HG03469 (cell line): Measurements from ENCODE around the gene CCDC7.
"Not testable (repeated sequence)": the region's sequence is repeated elsewhere in the genome, so short reads cannot be mapped to it uniquely, and the experiment has no call there.

Experiments used
- ATAC-seq: cut with Tn5 transposase; IDR thresholded peaks from one replicate; pipeline ENCODE4 v1.9.1; 2021; ENCODE audit warnings: mild to moderate bottlenecking, moderate library complexity, moderate number of reproducible peaks; ENCODE audit not compliant: unreplicated experiment

Gene CCDC7

DNA sequence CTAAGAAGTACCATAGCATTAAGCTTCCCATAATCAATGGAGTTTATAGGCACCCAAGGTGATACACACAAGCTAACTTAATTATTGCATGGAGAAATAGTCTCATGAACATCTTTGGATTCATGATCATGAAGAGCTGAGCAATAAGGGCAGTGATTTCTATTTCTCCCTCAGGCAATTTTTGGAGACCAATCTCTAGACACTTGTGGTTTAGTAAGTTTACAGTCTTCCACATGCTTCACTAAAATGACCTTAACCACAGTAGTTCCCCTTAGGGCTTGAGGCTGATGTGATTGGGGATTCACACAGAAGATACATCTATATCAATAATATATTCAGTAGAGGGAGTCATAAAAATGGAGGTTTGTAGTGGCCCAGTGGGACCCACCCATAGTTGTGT, 241.2 kb downstream of the CCDC7 start:
- no peak for ATAC-seq

DNA sequence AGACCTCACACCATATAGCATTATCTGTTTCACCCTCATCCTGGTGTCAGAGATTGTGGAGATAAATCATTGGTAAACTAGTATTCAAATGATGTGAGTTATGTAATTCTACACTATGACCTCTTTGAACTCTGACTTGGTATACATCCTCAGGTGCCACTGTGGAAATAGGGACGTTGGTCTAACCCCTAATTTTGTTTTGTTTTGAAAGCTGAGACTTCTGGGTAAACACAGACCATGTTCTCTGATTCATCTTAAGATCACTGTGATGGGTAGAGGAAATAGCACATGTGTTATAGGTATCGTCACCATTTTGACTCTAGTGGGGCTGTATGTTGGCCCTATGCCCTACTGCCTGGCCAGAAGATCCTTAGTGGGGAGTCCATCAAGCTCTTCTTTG, 241.6 kb downstream of the CCDC7 start:
- no peak for ATAC-seq

DNA sequence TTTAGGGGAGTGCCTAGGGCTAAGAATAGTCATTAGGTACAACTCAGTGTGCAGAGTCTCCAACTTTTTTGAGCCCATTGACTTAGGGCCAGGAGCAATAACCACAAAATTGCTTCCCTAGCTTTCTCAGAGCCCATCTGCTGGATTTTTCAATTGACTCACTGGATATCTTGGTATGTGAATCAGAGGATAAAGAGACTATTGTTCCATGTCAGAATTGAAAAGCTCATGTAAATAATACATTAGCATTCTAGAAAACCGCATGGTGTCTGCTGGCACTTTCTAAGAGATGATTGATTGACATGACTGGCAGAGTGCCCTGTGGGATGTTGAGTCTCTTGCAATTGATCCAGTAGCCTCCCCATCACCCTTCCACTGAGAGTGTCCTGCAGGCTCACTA, 246.2 kb downstream of the CCDC7 start:
- no peak for ATAC-seq

DNA sequence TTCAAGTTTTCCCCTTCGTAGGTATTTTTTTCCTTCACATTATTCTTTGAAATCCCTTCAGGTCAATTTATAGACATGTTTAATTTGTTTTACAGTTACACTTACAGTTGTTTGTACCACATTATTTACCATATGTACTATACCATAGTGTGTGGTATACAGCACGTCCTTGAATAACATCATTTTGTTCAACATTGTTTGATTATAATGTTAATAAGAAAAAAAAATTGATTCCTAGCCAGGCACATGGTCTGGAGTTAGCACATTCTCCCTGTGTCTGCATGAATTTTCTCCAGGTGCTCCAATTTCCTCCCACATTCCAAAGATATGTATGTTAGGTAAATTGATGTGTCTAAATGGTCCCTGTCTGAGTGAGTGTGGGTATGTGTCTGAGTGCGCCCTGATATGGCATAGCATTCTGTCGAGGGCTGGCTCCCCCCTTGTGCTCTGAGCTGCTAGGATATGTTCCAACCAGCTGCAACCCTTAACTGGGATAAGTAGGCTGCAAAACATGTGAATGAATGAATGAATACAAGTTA, 247.6 kb downstream of the CCDC7 start:
- no peak for ATAC-seq

DNA sequence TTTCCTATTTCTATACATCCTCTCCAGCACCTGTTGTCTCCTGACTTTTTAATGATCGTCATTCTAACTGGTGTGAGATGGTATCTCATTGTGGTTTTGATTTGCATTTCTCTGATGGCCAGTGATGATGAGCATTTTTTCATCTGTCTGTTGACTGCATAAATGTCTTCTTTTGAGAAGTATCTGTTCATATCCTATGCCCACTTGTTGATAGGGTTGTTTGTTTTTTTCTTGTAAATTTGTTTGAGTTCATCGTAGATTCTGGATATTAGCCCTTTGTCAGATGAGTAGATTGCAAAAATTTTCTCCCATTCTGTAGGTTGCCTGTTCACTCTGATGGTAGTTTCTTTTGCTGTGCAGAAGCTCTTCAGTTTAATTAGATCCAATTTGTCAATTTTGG, 253.7 kb downstream of the CCDC7 start:
- ATAC-seq = not testable (repeated sequence)

DNA sequence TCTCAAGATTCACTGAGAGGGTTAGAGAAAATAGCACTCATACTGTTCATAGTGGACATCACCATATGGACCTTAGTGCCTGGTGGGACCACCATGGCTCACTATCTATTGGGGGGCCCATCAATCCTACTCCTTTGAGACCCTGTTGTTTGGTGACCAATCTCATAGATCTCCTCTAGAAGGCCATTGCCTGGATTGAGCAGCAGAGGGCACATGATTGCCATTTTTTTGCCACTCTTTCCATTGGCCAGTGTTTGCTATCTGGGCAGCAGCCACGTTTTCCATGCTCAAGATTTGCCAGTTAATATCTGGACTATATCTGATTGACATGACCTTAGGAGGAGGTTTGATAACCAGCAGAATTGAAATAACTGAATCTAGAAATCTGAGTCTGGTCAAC, 267.6 kb downstream of the CCDC7 start:
- ATAC-seq = no peak

DNA sequence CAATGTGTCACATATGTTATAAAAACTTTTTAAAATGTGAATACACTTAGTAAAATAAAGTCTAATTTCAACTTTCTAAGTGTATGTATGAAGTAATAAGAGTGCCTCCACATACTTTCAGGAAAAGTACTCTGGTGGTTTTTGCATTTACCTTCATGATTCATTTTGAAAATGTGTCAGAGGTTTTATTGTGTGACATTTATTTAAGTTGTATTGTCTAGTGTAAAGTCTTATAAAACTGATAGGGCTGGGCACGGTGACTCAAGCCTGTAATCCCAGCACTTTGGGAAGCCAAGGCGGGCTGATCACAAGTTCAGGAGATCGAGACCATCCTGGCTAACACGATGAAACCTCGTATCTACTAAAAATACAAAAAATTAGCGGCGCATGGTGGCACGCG, 285.6 kb downstream of the CCDC7 start:
- no peak for ATAC-seq

DNA sequence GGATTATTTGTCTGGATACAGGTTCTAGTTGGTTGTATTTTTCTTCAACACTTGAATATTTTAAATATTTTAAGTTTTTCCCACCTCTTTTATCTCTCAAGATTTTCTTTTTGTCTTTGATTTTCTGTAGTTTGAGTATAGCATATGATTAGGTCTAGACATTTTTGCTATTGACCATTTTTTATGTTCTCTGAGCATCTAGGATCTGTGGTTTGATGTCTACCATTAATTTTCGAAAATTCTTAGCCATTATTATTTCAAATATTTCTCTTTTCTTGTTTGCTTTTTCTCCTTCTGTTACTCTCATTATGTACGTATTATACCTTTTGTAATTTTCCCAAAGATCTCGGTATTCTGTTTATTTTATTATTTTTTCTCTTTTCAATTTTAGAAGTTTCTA, 293.0 kb downstream of the CCDC7 start:
- no peak for ATAC-seq

DNA sequence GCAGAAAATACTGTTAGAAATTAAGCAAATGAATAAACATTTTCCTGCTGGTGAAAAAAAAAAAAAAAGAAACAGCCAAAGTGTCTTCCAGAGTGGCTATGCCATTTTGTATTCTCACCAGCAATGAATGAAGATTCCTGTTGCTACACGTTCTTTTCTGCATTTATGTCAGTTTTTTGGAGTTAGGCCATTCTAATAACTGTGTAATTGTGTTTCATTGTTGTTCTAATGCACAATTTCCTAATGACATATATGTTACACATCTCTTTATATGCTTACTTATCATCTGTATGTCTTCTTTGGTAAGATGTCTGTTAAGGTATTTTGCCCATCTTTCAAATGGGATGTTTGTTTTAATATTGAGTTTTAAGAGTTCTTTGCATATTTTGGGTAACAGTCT, 298.4 kb downstream of the CCDC7 start:
- ATAC-seq = no peak

DNA sequence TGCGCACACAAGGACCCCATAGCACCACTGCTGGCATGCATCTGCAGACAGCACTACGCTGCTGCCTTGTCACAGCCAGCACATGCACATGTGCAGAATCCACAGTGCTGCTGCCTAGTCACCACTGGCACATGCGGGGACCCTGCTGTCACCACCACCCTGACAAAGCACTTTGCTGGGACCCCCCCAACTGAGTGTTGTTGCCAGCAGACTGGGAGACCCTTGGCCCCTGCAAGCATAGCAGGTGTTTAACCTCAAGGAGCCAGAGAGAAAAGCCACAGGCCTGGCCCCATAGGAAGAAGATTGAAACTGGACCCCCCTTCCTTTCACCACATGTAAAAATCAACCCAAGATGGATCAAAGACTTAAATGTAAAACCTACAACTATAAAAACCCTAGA, 300.9 kb downstream of the CCDC7 start:
- ATAC-seq = no peak

DNA sequence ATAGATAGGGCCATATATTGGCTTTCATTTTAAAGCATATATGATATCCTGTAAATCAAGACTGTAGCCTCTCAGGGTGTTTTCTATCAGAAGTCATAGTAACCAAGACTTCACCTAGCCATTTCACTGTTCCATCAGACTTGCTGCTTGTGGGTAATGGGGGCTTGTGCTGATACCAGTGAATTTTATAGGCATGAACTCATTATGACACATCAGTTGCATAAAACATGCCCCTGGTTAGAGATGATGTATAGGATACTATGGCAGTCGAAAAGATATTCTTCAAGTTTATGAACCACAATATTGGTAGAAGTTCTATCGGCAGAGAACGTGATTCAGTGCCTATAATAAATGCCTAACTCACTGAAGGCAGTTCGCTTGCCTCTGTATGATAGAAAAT, 305.6 kb downstream of the CCDC7 start:
- no peak for ATAC-seq

DNA sequence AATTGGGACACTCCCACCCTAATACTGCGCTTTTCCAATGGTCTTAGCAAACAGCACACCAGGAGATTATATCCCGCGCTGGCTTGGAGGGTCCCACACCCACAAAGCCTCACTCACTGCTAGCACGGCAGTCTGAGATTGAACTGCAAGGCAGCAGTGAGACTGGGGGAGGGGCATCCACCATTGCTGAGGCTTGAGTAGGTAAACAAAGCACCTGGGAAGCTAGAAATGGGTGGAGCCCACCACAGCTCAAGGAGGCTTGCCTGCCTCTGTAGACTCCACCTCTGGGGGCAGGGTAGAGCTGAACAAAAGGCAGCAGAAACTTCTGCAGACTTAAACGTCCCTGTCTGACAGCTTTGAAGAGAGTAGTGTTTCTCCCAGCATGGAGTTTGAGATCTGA, 309.0 kb downstream of the CCDC7 start:
- not testable (repeated sequence) for ATAC-seq

DNA sequence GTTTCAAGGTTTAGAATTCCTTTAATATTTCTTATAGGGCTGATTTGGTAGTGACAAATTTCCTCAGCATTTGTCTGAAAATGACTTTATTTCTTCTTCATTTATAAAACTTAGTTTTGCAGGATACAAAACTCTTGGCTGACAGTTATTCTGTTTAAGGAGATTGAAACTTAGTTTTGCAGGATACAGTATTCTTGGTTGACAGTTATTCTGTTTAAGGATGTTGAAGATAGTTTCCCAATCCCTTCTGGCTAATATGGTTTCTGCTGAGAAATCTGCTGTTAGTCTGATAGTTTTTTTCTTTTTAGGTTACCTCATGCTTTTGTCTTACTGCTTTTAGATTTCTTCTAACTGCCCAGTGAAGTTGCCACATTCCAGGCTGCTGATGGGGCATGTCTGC, 325.3 kb downstream of the CCDC7 start:
- ATAC-seq = no peak

DNA sequence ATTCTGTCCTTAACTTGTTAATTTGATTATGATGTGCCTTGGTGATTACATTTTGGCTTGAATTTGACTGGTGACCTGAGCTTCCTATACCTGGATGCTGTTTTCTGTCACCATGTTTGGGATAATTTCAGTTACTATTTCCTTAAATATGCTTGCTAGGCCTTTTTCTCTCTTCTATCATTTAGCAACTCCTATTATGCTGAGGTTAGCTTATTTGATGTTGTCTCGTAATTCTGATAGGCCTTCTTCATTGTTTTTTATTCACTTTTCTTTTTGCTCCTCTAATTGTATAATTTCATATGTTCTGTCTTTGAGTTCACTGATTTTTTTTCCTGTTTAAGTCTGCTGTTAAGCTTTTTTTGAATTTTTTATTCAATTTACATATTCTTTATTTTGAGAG, 327.2 kb downstream of the CCDC7 start:
- ATAC-seq = no peak

DNA sequence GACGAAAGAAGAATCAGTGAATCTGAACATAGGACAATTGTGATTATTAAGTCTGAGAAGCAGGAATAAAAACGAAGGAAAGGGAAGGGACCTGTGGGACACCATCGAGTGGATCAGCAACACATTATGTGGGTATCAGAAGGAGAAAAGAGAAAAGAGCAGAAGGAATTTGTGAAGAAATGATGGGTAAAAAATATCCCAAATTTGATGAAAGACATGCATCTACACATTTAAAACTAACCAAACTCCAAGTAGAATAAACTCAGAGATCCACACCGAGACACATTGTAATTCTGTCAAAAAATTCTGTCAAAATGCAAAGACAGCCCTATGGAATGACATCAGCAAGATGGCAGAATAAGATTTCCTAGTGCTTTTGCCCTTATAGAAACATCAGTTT, 341.0 kb downstream of the CCDC7 start:
- no peak for ATAC-seq

DNA sequence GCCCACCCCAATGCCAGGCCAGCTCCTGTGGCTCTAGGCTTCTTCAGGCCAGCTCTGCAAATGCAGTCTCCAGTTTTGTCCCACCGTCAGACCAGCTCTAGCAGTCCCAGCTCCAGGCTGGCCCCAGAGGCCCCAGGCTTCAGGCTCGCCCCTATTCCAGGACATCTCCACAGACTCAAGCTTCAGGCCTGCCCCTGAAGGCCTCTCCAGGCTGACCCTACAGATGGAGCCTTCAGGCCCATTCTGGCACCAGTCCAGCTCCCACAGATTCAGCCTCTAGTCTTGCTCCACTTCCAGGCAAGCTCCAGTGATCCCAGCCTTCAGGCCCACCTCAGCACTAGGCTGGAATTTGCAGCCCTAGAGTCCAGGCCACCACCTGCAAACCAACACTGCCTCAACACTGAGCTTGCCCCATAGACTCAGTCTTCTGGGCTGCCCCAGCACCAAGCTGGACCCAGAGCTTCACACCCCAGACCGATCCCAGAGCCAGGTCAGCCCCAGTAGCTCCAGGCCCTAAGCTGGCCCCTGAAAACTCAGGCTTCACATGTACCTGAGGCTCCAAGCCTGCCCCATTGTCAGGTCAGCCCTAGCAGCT, 341.8 kb downstream of the CCDC7 start:
- no peak for ATAC-seq

DNA sequence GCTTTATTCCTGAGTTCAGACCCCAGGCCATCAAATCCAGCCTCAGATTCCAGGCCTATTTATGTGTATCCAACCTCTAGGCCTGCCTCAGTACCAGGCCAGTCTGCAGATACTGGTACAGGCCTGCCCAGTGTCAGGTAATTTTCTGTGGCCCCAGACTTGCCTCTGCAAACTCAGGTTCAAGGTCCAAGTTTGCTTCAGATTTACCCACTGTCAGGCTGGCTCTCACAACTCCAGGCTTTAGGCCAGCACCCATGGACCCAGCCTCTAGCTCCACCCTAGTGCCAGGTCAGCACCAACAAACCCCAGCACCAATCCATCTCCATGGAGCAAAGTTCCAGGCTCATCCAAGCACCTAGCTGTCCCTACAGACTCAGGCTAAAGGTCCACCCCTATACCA, 342.4 kb downstream of the CCDC7 start:
- no peak for ATAC-seq

DNA sequence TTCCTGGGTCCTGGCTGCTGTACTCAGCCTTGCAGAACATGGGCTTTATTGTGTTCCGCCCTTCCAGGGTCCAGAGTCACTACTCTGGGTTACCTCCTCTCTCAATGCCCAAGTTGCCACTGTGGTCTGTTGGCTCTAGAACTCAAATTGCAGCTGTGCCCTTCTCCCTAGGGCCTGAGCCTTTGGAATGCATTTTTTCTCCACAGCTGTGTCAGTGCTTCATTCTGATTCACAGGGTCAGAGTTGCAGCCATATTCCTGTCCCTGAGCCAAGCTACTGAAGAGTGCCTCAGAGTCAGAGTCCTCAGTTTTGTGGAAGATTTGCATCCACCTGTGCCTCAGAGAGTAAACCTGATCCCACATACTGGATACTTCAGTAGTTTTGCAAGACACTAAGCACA, 344.5 kb downstream of the CCDC7 start:
- ATAC-seq = no peak

DNA sequence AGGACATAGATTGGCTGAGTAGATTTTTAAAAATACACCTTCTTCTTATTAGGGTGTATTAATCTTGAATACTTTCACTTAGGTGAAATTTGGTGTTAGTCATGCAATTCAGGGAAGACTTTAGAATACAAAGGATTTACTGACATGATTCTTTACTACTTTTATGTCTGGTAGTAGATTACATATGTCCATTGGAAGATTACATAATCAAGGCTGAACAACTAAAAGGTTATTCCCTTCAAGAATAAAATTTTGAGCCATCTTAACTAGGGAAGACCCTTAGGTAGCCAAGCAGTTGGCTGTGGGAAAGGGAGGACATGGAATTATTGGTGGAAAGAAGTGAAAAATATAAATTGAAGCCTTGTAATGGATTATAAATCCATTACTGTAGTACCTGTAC, 347.1 kb downstream of the CCDC7 start:
- ATAC-seq = no peak

DNA sequence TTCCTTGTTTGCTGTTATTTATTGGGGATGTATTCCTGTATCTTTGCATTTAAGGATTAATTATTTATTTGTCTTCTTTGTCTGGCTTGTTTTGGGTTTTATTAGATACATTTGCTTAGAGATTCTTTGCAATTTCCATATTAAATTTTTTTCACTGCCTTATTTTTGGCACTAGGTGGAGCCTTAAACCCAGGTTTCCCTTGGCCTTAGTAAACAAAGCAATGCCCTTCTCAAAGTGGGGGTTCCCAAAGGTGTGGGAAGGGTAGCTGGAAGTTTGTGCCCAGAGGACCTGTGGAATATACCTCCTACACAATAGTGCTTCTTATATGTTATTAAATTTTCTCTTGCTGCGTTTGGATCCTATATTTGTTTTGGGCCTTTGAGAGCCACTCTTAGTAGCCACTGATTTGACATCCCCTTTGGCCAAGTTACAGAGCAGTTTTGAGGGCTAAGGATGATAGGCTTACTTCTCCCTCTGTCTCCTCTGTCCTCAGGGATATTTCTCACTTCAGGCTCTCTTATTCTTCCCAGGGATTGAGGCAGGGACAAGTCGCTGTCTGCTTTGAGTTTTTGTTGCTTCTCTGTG, 349.8 kb downstream of the CCDC7 start:
- no peak for ATAC-seq

DNA sequence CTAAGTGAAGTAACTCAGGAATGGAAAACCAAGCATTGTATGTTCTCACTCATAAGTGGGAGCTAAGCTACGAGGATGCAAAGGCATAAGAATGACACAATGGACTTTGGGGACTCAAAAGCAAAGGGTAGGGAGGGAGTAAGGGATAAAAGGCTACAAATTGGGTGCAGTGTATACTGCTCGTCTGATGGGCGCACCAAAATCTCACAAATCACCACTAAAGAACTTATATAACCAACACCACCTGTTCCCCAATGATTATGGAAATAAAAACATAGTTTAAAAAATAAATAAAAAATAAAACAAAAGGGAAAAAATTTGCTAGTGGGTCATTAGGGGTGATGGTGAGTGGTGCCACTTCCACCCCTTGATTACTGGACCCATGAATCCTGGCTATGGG, 351.5 kb downstream of the CCDC7 start:
- not testable (repeated sequence) for ATAC-seq

DNA sequence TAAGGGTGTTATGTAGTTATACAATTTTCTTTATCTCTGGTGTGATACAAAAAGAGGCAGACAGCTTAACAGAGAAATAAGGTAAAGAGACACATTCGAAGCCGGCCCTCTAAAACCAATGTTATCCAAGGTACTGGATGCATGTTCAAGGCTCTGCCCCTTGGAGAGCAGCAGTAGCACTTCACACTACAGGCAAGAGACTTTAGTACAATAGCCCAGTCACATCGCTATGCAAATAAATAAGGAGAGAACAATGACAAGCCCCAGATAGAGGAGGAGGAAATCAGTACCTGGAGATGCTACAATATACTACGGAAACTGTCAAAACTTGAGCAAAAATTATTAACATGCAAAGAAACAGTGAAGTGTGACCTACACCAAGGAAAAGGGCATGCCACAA, 401.0 kb downstream of the CCDC7 start:
- no peak for ATAC-seq

DNA sequence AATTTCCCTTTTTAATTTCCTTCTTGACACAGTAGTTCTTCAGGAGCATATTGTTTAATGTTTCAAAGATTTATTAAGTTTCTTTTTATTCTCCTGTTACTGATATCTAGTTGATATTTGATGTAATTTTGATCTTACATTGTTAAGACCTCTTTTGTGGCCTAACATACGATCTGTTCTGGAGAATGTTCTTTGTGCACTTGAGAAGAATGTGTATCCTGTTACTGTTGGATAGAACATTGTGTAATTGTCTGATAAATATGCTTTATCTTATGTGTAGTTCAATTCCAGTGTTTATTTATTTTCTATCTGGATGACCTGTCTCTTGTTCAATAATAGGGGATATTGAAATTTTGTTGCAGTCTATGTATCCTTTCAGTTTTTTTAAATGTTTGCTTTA, 405.4 kb downstream of the CCDC7 start:
- ATAC-seq = no peak
